Chondrocyte (in vitro differentiated cells): ENCODE results near the gene XKR7. TPM values are rescaled to one million over a fixed set of nuclear protein-coding genes. Genes with fewer than 3 reads are reported as not detected.

Source experiments
- DNase-seq: peaks from one replicate; pipeline ENCODE4 v3.0.0; 2021; ENCODE audit warnings: mixed read lengths, low spot score
- H3K27ac Mint-ChIP-seq: one replicate; pipeline ENCODE4 v1.8.0; 2021; ENCODE audit warnings: mild to moderate bottlenecking, moderate library complexity, mixed read lengths; ENCODE audit not compliant: unreplicated experiment
- H3K27me3 Mint-ChIP-seq: 2 replicates; pipeline ENCODE4 v1.8.0; 2021; ENCODE audit warnings: low read depth, mixed read lengths
- H3K36me3 Mint-ChIP-seq: 2 replicates; pipeline ENCODE4 v1.8.0; 2021; ENCODE audit warnings: low read depth, mixed read lengths
- H3K4me1 Mint-ChIP-seq: 2 replicates; pipeline ENCODE4 v1.8.0; 2021; ENCODE audit warnings: low read depth, mild to moderate bottlenecking, mixed read lengths
- H3K4me3 Mint-ChIP-seq: one replicate; pipeline ENCODE4 v1.8.0; 2021; ENCODE audit warnings: mild to moderate bottlenecking, moderate library complexity, mixed read lengths; ENCODE audit not compliant: unreplicated experiment
- H3K9me3 Mint-ChIP-seq: 2 replicates; pipeline ENCODE4 v1.8.0; 2021; ENCODE audit warnings: low read depth, mixed read lengths
- CTCF ChIP-seq: fragments of 200-600 bp; sonication (generic); IDR thresholded peaks from 2 replicates; pipeline ENCODE4 v1.5.0; 2021; ENCODE audit warnings: antibody characterized with exemption, mild to moderate bottlenecking, moderate library complexity
- total RNA-seq: library from RNA; stranded (reverse); gene quantifications from 3 replicates; pipeline ENCODE4 v1.2.1, GENCODE V29; 2021

Gene XKR7
- total RNA-seq, 1 donor from 2014 or later = 0.02 TPM

GRCh38 chr20:32013326-32013725, 45.4 kb downstream of the XKR7 start:
- H3K27ac Mint-ChIP-seq = no peak overlapping the region
- no peak for TF ChIP-seq CTCF
- H3K27me3 Mint-ChIP-seq = peaks cover 45% of the 10 kb centered on the region
- H3K36me3 Mint-ChIP-seq = no peaks in the 10 kb centered on the region
- peaks cover 6% of the 10 kb centered on the region for H3K4me1 Mint-ChIP-seq
- H3K4me3 Mint-ChIP-seq = no peak overlapping the region
- H3K9me3 Mint-ChIP-seq = no peaks in the 10 kb centered on the region
- DNase-seq = no peak

GRCh38 chr20:32017711-32018251, 49.8 kb downstream of the XKR7 start:
- Mint-ChIP-seq H3K4me1 (peaks cover 18% of the 10 kb centered on the region), H3K27ac (no peak overlapping the region), H3K36me3 (peaks cover 9% of the 10 kb centered on the region), H3K27me3 (peaks cover 69% of the 10 kb centered on the region), H3K9me3 (no peaks in the 10 kb centered on the region), H3K4me3 (peak overlapping the region; percentile 46)
- no peak for DNase-seq
- no peak for TF ChIP-seq CTCF

- peaks cover 9% of the 10 kb centered on the region for H3K36me3 Mint-ChIP-seq
- H3K9me3 Mint-ChIP-seq = no peaks in the 10 kb centered on the region
- no peak for TF ChIP-seq CTCF
- peaks cover 76% of the 10 kb centered on the region for H3K27me3 Mint-ChIP-seq
- DNase-seq = no peak
- peak overlapping the region; percentile 78 for H3K4me3 Mint-ChIP-seq
- no peak overlapping the region for H3K27ac Mint-ChIP-seq
- peaks cover 18% of the 10 kb centered on the region for H3K4me1 Mint-ChIP-seq
These were observed 50.6 kb downstream of the XKR7 start for GRCh38 chr20:32018269-32019155.

- peaks cover 18% of the 10 kb centered on the region for H3K4me1 Mint-ChIP-seq
- peak; percentile 57 for TF ChIP-seq CTCF
- peaks cover 82% of the 10 kb centered on the region for H3K27me3 Mint-ChIP-seq
These were observed 51.2 kb downstream of the XKR7 start for GRCh38 chr20:32019156-32019510.

GRCh38 chr20:32019563-32020463, 51.9 kb downstream of the XKR7 start:
- DNase-seq = no peak
- H3K9me3 Mint-ChIP-seq = no peaks in the 10 kb centered on the region
- H3K27me3 Mint-ChIP-seq = peaks cover 84% of the 10 kb centered on the region
- peaks cover 9% of the 10 kb centered on the region for H3K36me3 Mint-ChIP-seq
- peak overlapping the region; percentile 70 for H3K4me3 Mint-ChIP-seq
- TF ChIP-seq CTCF = no peak
- peaks cover 18% of the 10 kb centered on the region for H3K4me1 Mint-ChIP-seq
- no peak overlapping the region for H3K27ac Mint-ChIP-seq

More at GRCh38 chr20:32019156-32019510, 51.2 kb downstream of the XKR7 start:
- Mint-ChIP-seq H3K4me3 (peak overlapping the region; percentile 70), H3K9me3 (no peaks in the 10 kb centered on the region), H3K27ac (no peak overlapping the region), H3K36me3 (peaks cover 9% of the 10 kb centered on the region)
- DNase-seq = no peak
